Pons (tissue), 1 donor: ENCODE data around the gene SCGB1C1.
"Not testable (repeated sequence)": the region's sequence is repeated elsewhere in the genome, so short reads cannot be mapped to it uniquely, and the experiment has no call there.

ENCODE experiments used
- DNase-seq: peaks from one replicate; pipeline ENCODE4 v3.0.0-alpha.2; 2016; ENCODE audit warnings: low spot score

SCGB1C1 gene

DNA sequence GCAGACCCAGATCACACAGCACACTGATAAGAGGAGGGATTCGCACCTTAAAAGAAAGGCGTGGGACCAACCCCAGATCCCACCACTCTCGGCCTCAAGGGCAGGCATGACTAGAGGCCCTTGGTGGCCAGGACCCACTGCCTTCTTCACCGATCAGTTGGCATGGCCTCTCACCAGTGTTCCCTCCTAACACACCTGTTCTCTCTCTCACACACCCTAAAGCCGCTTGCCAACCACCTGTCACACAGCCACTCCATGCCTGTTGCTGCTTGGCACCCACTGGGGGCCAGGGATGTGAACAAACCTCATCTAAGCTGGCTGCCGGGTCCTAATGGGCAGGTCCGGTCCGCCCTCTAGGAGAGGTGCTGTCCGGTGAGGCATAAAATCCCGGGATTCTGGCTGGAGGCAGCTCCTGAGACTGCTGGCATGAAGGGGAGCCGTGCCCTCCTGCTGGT, at the start of gene SCGB1C1:
Gene SCGB1C1, plus strand, starts transcription at position 405 of the 455 bp plus-strand sequence. Its CDS starts 22 bp downstream, at position 427.
- not testable (repeated sequence) for DNase-seq

DNA sequence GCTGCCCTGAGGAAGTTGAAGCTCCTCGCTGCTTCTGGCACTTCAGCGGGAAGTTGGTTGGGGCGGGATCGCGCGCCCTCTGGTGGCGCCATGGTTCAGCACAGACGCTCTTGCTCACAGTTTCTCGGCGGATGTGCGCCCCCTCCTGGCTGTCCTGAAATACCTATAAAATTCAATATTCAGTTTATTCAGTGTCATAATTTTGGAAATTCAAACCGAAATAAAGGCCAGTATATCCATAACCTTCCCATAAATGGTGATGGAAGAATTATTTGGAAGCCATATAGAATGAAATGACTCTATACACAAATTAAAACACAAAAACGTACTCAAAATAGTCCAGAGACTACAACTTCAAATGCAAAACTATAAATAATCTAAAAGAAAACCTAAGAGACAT, 12.6 kb upstream of the SCGB1C1 start:
- DNase-seq = not testable (repeated sequence)

DNA sequence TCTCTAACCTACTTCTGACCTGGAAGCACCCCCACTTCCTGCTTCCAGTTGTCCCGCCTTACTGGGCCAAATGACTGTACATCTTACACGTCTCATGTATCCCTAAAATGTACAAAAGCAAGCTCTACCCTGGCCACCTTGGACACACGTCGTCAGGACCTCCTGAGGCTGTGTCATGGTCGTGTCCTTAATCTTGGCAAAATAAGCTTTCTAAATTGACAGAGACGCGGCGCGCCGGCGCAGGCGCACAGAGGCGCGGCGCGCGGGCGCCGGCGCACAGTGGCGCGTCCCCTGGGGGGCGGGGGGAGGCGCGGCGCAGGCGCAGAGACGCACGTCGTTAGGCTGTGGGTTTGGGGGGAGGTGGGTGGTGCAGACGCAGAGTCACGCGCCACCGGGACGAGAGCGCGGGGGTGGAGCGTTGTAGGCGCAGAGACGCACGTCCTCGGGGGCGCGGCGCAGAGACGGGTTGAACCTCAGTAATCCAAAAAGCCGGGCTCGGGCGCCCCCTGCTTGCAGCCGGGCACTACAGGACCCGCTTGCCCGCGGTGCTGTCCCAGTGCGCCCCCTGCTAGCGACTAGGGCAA, 3.6 kb upstream of the SCGB1C1 start:
- not testable (repeated sequence) for DNase-seq

DNA sequence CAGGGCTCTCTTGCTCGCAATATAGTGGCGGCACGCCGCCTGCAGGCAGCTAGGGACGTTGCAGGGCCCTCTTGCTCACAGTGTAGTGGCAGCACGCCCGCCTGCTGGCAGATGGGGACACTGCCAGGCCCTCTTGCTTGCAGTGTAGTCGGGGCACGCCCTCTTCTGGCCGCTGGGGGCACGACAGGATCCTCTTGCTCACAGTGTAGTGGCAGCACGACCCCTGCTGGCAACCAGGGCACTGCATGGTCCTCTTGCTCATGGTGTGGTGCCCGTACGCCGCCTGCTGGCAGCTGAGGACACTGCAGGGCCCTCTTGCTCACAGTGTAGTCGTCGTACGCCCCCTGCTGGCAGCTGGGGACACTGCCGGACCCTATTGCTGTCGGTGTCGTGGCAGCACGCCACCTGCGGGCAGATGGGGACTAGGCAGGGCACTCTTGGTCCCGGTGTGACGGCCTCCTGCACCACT, 3.0 kb upstream of the SCGB1C1 start:
- DNase-seq = not testable (repeated sequence)

DNA sequence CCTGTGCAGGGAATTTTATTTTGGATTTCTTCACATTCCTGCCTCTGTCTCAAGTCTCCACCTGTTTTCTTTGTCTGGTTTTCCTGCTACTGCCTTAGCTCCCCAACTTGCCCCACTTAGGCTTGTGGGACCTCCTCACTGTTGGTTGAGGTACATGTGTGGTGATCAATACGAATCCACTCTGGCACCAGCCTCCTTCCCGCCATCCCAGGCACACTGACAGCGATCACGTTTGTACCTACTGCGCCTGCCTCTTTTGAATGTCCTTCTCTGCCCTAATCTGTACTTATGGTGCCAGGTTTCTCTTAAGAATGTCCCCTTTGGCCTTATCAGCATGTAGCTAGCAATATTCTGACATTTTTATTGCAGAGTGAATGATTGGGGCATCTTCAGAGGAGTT, 2.3 kb upstream of the SCGB1C1 start:
- DNase-seq = not testable (repeated sequence)

DNA sequence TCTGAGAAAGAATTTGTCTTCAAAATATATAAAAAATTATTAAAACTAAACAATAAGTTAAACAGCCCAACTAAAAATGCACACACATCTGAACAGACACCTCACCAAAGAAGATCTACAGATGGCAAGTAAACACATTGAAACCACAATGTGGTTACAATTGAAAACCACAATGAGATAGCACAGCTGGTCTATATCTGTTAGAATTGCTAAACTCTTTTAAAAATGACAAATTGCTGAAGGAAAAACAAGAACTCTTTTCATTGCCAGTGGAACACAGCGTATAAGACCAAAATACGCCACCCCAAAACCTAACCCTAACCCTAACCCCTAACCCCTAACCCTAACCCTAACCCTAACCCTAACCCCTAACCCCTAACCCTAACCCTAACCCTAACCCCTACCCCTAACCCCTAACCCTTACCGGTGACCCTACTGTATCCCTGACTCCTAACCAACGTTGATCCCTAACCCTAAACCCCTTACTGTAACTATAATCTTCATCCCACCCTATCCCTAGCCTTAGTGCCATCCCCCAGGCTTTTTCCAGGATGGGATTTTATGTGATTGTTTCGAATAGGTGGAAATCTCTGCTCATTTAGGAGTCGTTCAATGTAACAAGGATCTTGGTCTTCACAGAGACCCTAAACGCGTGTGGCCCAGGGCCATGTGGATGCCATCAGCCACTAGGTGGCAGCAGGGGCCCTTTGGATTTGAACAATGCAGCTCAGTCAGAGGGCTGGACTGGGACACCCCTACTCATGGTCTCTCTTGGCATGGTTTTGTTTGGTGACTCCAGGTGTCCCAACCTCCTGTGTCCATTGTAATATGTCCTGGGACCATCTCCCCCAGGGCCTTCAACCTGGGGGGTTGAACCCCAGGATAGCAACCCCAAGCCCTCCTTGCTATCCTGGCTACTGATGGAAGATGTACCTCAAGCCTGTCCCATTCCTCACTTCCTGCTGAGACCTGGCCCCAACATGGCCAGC, 1.1 kb upstream of the SCGB1C1 start:
- DNase-seq = not testable (repeated sequence)

DNA sequence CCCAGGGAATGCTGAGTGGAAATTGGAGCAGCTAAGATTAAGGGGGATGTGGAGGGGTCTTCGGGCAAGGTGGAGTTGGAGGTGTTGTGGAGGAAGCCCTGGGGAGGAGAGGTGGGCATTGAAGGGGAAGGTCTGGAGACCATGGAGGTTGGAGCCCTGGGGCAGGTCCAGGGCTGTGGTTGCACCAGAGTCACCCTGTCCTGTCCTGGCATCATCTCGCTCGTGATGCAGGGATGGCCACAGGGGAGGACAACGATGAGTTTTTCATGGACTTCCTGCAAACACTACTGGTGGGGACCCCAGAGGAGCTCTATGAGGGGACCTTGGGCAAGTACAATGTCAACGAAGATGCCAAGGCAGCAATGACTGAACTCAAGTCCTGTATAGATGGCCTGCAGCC, 603 bp downstream of the SCGB1C1 start:
- not testable (repeated sequence) for DNase-seq

DNA sequence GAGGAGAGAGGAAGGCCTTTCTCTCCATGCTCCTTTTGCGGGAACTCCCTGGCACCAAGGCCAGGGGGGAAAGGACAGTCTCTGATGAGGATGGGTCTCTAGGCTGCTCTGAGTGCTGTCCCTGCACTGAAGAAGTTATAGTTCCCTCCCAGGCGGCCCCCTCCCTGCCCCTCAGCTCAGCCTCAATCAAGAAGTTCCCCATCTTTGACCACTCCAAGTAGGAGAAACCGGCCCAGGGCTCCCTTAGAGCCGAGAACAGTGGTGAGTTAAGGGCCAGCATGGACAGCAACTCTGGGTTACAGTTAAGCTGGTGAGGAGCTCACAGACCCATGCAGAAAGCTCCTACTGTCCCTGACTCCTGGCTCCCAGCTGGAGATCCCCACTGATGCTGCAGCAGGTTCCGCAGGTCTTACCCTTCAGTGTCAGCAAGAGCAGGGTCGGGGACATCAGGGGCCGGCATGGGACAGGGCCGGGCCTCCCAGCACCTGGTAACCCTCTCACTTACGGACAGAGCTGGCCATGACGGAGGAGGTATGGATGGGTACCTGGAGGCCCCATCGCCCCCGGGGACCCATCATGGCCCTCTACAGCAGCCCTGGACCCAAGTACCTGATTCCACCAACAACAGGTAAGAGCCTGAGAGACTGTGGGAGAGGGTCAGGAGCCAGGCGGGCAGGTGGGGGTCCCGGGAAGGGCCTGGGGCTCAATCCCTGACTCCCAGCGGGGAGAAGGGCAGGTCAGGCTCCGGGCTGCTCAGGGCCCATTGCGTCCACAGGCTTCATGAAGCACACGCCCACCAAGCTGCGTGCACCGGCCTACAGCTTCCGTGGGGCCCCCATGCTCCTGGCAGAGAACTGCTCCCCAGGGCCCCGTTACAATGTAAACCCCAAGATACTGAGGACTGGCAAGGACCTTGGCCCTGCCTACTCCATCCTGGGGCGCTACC, 4.2 kb downstream of the SCGB1C1 start:
- DNase-seq = no peak

DNA sequence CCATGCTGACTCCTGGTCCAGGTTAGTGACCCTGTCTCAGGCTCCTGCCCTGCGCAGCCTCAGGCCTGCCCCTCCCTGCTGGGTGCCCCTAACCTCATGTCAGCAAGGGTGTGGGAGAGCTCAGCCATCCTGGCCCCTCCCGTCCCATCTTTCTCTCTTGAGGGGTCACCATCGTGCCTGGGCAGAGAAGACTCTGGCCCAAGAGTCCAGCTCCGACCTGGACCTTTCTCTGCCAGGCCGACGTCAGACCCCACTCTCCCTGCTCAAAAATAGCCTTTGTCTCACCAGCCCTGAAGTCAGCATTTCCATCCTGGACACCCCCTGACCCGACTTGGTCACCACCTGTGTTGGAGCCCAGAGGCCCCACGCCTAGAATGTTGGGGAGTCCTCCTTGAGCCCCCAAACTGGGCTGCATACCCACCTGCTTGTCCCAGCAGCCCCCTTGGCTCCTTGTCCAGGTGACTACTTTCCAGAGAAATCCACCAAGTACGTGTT, 4.9 kb downstream of the SCGB1C1 start:
- DNase-seq = no peak

DNA sequence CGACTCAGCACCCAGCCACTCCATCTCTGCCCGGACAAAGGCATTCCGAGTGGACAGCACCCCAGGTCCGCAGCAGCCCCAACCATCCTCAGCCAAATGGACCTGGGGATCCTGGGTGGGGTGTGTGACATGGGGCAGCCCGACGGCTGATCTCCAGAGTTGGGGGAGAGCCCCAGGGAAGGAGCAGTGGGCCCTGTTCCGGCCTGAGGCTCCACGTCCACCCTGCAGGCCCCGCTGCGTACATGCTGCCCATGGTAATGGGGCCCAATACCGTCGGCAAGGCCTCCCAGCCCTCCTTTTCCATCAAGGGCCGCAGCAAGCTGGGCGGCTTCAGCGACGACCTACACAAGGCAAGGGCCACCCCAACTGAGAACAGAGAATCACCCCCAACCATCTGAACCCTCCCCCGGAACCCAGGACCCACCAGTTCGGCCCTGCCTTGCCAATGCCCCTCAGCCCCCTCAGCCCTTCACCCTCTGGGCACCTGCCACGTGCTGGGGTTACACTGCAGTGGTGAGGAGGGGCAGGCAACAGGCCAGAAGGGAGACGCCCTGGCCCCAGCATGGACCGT, 5.4 kb downstream of the SCGB1C1 start:
- no peak for DNase-seq

DNA sequence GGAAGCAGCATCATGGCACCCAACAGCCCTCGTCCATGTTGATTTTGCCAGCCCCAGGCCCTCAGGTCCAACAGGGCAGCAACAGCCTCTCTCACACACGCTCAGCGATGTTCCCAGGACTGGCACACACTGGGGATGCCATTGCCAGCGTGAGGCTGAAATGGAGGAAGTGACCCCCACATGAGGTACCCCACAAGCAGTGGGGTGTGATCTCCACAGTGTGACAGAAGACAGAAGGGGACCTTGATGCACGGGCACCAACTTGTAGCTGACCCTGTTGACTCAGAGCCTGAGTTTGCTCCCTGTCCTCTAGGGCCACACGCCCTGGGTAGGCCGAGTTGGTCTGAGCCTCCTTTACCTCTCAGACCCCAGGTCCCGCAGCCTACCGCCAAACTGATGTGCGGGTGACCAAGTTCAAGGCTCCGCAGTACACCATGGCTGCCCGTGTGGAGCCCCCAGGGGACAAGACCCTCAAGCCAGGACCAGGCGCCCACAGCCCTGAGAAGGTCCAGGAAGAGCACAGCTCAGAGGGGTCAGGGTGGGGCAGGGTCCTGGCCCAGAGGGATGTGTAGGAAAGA, 6.2 kb downstream of the SCGB1C1 start:
- DNase-seq = no peak

DNA sequence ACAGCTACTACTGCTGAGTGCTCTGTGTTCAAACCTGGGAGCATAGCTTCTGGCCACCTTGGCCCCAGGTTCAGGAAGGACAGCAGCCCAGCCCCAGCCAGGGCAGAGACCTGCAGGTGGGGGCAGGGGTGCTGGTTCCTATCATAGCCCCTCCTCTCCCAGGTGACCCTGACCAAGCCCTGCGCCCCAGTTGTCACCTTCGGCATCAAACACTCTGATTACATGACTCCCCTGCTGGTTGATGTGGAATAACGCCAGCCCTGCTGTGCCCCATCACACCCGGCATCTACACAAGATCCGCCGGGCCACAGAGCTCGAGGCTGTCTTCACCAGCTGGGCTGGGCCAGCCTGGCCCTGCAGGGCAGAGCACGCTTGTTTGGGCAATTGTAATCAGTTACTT, 6.9 kb downstream of the SCGB1C1 start:
- no peak for DNase-seq

DNA sequence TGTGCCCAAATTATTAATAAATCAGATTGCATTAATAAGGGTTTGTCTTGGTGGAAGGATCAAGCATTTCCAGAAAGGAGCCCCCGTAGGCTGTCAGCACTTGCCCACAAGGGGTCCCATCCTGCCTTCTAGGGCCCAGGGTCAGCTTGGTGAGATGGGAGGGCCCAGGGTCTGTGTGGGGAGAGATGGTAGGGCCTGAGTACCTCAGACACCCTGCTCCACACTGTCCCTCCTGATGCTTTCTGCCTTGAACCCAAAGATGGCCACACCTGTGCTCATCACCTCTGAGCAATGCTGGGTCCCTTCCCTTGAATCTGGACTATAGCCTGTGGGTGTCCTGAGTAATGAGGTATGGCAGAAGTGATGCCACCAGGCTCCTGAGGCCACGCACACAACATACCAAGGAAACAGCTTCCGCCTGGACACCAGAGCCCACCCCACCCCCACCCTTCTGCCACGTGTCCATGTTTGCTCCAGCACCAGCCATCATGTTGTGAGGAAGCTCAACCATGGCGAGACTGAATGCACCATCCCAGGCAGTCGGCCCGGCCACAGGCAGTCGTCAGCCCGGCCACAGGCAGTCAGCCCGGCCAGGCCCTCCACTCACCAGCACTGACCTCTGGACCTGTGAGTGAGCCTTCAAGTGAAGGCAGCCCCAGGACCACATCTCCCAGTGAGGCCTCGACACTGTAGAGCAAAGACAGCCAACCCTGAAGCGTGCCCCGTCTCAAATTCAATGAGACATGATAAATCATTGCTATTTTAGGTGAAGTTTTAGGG, 7.5 kb downstream of the SCGB1C1 start:
- DNase-seq = no peak

DNA sequence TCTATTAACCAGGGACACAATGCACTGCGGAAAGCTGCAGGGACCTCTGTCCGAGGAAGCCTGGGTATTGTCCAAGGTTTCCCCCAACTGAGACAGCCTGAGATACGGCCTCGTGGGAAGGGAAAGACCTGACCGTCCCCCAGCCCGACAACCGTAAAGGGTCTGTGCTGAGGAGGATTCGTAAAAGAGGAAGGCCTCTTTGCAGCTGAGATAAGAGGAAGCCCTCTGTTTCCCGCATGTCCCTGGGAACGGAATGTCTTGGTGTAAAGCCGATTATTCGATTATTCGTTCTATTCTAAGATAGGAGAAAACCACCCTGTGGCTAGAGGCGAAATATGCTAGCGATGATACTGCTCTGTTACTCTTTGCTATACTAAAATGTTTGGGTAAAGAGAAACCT, 9.1 kb downstream of the SCGB1C1 start:
- DNase-seq = no peak

DNA sequence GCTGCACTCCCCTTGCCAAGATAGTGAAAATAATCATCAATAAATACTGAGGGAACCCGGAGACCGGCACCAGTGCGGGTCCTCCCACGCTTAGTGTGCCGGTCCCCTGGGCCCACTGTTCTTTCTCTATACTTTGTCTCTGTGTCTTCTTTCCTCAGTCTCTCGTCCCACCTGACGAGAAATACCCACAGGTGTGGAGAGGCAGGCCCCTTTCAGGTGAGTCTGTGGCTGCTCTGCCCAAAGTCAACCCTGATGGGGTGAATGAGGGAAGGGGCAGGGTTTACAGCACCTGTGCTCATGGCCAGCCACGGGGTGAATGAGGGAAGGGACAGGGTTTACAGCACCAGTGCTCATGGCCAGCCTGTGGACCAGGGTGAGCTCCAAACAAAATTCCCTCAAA, 9.6 kb downstream of the SCGB1C1 start:
- DNase-seq = no peak

DNA sequence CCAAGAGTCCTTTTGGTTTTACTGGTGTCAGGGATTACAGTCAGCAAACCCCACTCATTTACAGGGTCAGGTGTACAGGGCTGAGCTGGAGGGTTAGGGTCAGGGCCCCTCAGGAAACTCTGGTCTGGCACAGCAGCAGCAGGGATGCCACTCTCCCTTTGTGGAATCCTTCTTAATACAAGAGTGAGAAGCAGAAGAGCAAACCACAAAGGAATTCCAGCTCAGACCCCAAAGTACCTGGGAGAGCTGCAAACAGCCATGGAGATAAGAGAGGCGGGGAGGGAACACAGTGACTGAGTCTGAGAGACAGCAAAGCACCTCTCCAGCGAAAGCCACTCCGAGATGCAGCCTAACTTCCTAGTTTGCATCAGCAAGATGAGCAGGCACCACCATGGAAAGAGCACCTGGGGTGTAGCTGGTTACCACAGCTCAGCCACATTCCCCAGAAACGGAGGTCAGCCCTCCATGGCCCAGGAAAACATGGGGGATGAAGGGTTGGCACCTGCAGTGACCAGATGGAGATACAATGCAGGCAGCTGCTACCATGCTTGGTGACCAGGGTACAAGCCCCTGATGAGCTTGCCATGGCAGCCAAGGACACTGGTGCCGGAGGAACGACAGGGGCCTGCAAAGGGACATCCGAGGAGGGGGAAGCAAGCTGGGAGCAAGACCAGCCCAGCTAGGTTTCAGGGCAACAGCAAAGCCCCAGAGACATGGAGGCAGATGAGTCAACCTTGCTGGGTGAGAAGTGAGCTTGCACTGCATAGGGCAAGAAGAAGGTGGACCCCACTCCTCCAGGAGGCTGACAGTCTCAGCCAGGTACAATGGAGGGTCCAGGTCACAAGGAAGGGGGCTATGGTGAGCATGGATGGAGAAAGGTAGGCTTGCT, 10.4 kb downstream of the SCGB1C1 start:
- no peak for DNase-seq

DNA sequence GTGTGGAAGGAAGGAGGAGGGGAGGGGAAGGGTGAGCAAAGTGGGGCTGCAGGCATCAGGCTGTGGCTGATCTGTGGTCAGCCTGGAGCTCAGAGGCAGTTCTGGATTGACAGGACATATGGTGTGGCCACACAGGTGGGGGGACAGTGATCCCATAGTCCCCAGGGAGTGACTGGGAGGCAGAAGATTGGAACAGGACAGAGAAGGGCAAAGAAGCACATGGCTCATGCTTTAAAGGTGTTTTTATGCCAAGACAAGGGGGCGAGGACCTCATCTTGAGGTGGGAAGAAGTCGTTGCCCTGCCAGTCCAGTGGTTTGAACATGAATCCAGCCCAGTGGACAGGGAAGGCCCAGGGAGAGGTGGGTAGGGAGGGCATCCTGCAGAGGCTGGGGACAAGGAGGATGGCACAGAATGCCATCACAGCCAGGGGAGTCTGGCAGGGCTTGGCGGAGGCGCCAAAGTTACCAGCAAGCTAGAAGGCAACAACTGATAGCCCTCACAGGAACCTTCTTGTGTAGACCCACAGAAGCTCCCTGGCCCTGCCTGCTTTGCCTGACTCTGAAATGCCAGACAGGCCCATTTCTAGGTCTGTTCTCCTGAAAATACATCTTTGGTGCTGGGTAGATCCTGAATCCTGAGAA, 11.2 kb downstream of the SCGB1C1 start:
- DNase-seq = no peak

DNA sequence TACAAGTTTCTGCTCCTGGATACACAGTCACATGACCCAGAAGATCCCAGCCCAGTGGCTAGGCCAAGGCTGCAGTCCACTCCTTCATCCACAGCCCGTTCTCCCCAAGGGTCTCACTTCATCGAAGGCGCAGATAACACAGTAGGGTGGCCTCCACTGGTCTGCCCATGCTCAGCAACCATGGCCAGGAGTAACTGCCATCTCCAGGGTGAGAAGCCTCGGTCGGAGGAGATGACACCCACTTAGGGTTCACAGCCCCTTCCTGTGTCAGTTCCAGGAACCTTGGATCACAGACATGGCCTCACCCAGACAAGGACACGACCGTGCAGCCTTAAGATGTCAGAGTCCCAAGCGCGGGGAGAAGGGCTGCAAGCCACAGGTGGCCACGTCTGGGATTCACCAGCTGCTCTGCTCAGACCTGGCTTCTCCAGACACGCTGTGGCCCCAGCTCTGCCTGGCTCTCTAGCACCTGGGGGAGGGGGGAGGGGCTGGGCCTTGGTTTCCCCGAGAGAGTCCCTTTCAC, 11.8 kb downstream of the SCGB1C1 start:
- no peak for DNase-seq
